Panc1 (cell line): ENCODE data around the gene INS.

ENCODE experiments used
- POLR2AphosphoS5 ChIP-seq: IDR thresholded peaks from 2 replicates; pipeline ENCODE4 v1.6.1; 2012; ENCODE audit warnings: mild to moderate bottlenecking, low read depth, low read length, moderate library complexity
- TCF7L2 ChIP-seq: IDR thresholded peaks from 2 replicates; pipeline ENCODE4 v1.6.1; 2011; ENCODE audit warnings: mild to moderate bottlenecking, low read depth, low read length, inconsistent platforms
- TF ChIP-seq, protein P1 (sequence below): fragments of 450-650 bp; IDR thresholded peaks from 2 replicates; pipeline ENCODE4 v1.5.1; 2017; ENCODE audit warnings: mild to moderate bottlenecking

- TF ChIP-seq, protein P1, sequence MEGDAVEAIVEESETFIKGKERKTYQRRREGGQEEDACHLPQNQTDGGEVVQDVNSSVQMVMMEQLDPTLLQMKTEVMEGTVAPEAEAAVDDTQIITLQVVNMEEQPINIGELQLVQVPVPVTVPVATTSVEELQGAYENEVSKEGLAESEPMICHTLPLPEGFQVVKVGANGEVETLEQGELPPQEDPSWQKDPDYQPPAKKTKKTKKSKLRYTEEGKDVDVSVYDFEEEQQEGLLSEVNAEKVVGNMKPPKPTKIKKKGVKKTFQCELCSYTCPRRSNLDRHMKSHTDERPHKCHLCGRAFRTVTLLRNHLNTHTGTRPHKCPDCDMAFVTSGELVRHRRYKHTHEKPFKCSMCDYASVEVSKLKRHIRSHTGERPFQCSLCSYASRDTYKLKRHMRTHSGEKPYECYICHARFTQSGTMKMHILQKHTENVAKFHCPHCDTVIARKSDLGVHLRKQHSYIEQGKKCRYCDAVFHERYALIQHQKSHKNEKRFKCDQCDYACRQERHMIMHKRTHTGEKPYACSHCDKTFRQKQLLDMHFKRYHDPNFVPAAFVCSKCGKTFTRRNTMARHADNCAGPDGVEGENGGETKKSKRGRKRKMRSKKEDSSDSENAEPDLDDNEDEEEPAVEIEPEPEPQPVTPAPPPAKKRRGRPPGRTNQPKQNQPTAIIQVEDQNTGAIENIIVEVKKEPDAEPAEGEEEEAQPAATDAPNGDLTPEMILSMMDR, result no peak
- TF ChIP-seq TCF7L2 (no peak), POLR2AphosphoS5 (no peak)
These were observed 24.1 kb downstream of the INS start for GRCh38 chr11:2136952-2137201.
